Right hindlimb (tissue), 1 donor: Measurements from ENCODE around the gene TEF.
"Not testable (repeated sequence)": the region's sequence is repeated elsewhere in the genome, so short reads cannot be mapped to it uniquely, and the experiment has no call there.

Experiments used
- DNase-seq: peaks from one replicate; pipeline ENCODE4 v3.0.0-alpha.2; 2018

TEF gene

GRCh38 chr22:41429951-41430332 is 48.2 kb downstream of the TEF start:
- DNase-seq = no peak

- no peak for DNase-seq
Measured at GRCh38 chr22:41431656-41432055, 49.9 kb downstream of the TEF start.

GRCh38 chr22:41433480-41433879 is 51.7 kb downstream of the TEF start:
- not testable (repeated sequence) for DNase-seq

GRCh38 chr22:41434361-41435003 is 52.7 kb downstream of the TEF start:
- not testable (repeated sequence) for DNase-seq

GRCh38 chr22:41435560-41435959 is 53.8 kb downstream of the TEF start:
- DNase-seq = no peak

GRCh38 chr22:41436322-41437113 is 54.8 kb downstream of the TEF start:
- no peak for DNase-seq

GRCh38 chr22:41437198-41437597 is 55.5 kb downstream of the TEF start:
- no peak for DNase-seq

GRCh38 chr22:41440511-41440910 is 58.8 kb downstream of the TEF start:
- not testable (repeated sequence) for DNase-seq

GRCh38 chr22:41442240-41442792 is 60.6 kb downstream of the TEF start:
- DNase-seq = no peak

GRCh38 chr22:41444360-41445128 is 62.8 kb downstream of the TEF start:
- peak; percentile 99 for DNase-seq

GRCh38 chr22:41445129-41446056 is 63.7 kb downstream of the TEF start:
- peak; percentile 44 for DNase-seq

GRCh38 chr22:41446057-41446501 is 64.3 kb downstream of the TEF start:
- DNase-seq = no peak

GRCh38 chr22:41446639-41447434 is 65.1 kb downstream of the TEF start, which contains the start of gene TOB2:
Gene TOB2, minus strand, starts transcription at chr22:41446801. Its CDS starts 9,456 bp downstream, at chr22:41437345.
- peak; percentile 96 for DNase-seq

GRCh38 chr22:41447435-41448188 is 65.9 kb downstream of the TEF start:
- peak; percentile 89 for DNase-seq

- peak; percentile 100 for DNase-seq
Measured at GRCh38 chr22:41448189-41448808, 66.6 kb downstream of the TEF start.
